Stimulated activated CD4-positive, alpha-beta T cell treated with anti-CD3 and anti-CD28 coated beads, Interleukin-1b, Interleukin-23, amount 100 ng/mL, for 24 hours (primary cell): ENCODE measurements around the gene RSRC2.
A peak's percentile ranks its signal among the peaks of the same experiment; 100 is the strongest.
"Not testable (repeated sequence)": the region's sequence is repeated elsewhere in the genome, so short reads cannot be mapped to it uniquely, and the experiment has no call there.

Experiments used
- DNase-seq, 4 experiments: peaks; one replicate each; pipeline ENCODE4 v3.0.0-alpha.2; 2020; ENCODE audit warnings: low read depth in 4 of 4, low spot score in 1 of 4

The RSRC2 gene

DNA sequence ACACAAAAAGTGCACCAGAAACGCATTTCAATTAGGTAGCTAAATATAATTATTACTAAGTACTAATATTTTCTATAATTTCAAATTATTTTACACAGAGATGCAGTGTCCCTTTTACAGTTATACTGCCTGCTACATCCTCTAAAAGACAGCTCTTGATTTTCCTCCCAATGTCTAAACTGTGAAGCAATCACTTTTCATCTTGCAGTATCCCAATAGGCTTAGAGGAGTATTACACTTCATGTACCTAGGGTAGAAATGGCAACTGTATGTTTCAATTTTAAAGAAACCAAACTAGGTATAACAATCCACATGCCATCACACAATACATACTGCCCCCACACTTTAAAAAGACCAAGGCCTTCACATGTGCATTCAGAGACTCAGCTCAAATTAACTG, 7.3 kb downstream of the RSRC2 start:
- DNase-seq: no peak

DNA sequence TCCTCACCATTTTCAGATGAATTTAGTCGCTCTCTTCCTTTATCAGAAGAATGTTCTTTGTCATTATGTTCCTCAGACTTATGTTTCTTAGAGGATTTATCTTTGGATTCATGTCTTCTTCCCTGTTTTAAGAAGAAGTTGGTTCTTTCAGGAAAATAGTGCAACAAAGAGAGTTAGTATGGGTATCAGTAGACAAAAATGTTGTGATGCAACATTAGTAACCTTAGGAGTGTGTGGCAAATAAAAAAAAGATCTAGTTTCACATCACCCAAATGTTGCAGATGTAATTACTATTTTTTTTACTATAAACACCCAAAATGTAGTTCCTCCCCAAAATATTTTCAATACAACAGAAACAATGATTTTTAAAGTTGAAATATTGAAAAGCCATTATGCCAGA, 7.8 kb downstream of the RSRC2 start:
- DNase-seq: no peak

DNA sequence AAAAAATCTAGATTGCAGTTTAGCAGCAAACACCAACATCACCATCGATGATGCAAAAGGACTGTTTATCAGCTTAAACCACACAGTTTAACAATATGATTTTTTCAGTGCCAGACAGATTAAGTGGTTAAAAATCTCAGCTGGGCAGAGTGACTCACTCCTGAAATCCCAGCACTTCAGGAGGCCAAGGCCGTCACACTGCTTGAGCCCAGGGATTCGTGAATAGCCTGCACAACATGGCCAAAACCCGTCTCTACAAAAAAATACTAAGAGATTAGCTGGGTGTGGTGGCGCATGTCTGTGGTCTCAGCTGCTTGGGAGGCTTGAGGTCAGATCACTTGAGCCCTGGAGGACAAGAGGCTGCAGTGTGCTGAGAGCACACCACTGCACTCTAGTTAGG, 8.9 kb downstream of the RSRC2 start:
- no peak for DNase-seq

DNA sequence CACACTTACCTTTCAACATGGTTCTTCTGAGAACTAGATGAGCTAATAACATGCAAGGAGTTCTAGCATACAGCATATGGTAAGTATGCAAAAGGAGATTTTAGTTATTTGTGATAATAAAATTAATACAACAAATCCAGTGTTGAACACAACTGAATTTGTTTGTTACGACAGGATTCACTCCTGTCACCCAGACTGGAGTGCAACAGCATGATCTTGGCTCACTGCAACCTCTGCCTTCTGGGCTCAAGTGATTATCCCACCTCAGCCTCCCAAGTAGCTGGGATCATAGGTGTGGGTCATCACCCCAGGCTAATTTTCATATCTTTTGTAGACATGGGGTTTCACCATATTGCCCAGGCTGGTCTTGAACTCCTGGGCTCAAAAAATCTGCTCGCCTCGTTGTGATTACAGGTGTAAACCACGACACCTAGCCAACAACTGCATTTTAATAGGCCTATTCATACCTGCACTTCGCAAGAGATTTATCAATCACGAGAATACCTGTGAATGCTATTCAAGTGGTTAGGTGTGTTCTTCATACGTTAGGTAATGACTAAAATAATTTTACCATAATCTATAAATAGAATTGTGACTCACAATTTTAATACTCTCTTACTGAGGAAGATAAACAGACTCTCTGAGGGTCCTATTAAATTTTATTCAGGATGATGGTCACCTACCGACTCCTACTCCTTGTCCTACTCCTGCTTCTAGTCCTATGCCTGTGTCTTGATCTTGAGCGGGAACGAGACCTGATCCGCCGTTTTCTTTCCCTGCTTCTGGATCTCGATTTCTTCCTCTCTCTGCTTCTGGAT, 10.0 kb downstream of the RSRC2 start:
- DNase-seq: no peak

DNA sequence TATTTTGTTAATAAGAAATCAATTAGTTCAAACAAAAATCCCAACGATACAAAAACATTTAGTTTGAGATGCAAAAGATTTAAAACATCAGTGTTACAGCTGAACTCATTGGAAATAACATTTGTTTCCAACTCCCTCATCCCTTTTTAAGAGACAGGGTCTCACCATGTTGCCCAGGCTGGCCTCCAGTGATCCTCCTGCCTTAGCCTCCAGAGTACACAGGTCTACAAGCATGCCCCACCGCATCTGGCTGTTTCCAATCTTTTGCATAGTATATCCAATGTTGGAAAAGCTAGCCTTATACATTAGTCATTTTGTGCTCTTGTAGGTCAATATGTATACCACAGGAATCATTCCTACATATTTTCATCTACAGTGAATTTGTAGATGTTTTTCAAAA, 11.5 kb downstream of the RSRC2 start:
- no peak for DNase-seq

DNA sequence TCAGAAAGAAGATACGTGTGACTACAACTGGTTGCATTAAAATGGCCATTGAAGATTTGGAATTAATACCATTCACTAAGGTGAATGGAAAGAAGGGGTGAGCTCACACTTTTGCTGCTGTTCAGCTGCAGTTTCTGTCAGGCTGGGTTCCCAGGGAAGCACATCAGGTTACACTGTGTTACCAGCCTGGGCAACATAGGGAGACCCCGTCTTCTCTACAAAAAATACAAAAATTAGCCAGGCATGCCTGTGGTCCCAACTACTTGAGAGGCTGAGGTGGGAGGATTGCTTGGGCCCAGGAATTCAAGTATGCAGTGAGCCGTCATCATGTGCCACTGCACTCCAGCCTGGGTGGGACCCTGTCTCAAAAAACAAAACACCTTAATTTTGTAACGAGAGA, 13.1 kb downstream of the RSRC2 start:
- no peak for DNase-seq

DNA sequence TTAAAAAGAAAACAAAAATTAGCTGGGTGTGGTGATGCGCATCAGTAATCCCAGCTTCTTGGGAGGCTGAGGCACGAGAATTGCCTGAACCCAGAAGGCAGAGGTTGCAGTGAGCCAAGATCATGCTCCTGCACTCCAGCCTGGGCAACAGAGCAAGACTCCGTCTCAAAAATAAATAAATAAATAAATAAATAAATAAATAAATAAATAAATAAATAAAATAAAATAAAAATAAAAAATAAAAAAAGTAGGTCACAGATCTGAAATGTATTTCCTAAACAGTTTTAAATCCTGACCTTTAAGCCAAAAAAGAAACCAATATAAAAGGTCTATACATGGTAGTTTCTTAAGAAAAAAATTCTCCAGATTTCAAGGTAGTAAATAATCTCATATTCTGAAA, 13.7 kb downstream of the RSRC2 start:
- not testable (repeated sequence) for DNase-seq

DNA sequence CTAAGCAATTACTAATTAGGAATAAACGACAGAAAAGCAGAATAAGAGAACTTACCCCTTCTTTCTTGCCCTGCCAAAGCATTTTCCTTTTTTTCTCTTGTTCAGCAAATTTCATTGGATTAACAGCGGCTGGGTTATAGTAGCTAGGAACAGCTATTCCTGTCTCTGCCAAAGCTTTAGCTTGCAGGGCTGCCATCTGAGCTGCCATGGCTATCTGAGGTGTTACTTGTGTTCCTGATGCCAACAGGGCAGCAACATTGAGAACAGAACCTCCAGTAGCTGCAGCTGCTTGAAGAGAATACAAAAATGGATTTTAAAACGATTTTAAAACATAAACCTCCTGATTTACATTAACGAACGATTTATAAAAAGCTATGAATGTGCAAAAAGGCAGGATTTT, 18.6 kb downstream of the RSRC2 start:
- no peak for DNase-seq

DNA sequence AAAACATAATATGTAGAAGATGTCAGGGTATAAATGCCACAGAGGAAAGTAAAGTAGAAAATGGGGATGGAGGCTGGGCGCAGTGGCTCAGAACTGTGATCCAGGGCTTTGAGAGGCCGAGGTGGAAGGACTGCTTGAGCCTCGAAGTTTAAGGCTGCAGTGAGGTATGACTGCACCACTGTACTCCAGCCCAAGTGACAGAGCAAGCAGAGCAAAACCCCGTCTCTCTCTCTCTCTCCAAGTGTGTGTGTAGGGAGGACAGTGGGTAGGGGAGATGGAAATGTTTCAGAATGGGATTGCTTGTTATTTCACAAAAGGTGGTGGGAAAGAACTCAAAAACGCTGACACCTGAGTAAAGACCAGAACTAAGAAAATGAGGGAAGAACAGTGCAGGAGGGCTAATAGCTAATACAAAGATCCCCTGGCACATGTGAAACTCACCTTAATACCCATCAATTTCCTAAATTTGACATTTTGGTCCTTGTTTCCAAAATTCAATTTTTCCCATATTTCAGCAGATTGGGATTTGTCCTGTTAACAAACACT, 20.3 kb downstream of the RSRC2 start:
- no peak for DNase-seq

DNA sequence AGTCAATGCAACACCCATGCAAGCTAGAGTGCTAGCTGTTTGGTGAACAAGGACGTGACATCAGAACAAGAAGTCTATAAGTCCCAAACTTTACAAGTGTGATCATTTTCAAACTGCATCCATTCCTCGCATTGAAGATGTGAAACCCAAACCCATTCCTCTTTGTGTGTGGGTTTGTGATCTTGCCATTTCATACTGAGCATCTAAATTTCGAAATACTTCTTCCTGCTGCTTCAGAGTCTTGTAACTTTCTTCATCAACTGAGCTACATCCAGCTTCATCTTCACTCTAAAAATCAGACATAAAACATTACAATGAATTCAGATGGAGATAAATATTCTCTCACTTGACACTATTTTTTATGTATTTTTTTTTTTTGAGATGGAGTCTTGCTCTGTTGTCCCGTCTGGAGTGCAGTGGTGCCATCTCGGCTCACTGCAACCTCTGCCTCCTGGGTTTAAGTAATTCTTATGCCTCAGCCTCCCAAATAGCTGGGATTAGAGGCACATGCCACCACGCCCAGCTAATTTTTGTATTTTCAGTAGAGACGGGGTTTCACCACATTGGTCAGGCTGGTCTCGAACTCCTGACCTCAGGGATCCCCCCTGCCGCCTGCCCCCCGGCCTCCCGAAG, 21.2 kb downstream of the RSRC2 start:
- no peak for DNase-seq

DNA sequence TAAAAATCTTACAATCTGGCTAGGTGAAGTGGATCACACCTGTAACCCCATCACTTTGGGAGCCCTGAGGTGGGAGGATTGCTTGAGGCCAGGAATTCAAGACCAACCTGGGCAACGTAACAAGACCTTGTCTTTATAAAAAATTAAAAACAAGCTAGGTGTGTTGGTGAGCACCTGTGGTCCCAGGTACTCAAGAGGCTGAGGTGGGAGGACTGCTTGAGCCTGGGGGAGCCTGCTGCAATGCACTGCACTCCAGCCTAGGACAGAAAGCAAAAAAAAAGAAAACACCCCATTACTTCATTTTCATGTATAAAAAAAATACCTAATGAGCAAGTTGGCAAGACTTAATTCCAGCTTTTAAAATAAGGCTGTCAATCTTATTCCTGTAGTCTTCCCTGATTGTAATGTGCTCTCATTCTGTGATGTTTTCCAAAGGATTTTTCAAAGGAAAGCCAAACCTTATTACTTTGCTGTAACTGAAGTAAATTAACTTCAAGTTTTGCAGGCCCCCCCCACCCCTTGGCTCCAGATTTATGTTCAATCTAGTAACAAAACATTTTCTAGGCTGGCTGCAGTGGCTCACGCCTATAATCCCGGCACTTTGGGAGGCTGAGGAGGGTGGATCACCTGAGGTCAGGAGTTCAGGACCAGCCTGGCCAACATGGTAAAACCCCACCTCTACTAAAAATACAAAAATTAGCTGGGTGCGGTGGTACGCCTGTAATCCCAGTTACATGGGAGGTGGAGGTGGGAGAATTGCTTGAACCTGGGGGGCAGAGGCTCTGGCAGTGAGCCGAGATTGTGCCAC, 22.7 kb downstream of the RSRC2 start:
- DNase-seq: no peak

DNA sequence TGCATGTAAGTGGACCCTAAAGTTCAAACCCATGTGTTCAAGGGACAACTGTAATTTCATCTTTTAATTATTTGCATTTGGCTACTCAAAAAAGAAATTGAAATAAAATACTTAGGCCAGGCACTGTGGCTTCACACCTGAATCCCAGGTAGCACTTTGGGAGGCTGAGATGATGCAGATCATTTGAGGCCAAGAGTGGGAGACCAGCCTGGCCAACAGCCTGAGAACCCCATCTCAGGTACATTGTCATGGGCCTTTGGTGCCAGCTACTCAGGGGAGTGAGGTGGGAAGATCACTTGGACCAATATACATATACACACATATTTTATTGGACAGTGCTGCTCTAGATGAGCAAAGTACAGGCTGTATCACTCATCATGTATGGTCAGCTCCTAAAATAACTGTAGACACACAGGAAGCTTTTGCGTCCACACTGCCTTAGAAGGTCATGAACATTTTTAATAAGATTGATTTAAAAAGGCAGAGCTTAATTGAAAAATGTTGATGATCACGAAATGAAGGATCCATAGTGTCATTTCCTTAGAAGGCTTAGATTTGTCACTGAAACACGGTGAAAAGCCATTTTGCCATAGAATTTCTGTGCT, 23.5 kb downstream of the RSRC2 start:
- no peak for DNase-seq

DNA sequence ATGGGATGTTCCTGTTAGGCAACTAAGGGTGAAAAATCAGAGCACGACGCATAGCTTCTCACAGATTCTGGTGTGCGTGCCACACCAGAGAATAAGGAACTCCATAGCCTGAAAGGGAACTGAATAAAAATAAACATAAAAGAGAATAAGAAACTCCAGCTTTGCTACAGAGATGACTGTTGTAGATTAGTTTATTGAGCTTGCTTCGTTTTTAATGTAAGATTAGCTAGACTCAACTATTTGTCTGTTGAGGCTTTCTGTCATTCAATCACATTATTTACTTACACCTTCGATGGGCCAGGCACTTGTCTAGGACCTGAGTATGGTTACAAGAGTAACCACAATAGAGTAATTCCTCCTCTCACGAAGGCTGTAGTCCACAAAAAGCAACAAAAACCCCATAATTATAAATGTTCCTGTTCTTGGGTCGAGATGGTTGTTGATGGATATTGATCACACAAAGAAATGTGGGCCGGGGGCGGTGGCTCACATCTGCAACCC, 25.2 kb downstream of the RSRC2 start:
- no peak for DNase-seq

DNA sequence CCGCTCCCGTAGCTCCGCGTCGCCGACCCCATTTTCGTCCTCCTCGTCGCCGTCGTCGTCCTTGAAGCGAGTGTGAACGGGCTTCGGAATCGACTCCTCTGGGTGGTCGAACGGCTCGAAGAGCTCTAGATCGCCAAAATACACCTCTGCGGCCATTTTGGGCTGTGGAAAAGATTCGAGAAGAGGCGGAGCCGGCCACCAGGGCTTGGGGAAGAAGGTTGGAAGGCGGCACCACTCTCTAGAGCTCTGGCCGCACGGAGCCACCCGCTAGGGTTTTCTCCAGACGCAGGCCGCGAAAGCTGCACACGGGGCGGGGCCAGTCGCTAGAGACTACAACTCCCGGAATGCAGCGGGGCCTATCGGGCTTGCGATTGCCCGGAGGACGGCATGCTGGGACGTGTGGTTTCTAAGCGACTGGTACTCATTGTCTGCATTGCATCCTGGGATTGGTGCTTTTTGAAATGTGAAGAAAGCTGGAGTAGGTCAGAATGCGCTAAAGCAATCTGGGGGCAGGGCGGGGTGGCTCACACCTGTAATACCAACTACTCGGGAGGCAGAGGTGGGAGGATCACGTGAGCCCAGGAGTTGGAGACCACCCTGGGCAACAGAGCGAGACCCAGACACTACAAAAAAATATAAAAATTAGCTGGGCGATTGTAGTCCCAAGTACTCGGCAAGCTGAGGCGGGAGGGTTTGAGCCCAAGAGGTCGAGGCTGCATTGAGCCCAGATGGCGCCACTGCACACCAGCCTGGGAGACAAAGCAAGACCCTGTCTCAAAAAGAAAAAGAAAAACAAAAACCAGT, 25.8 kb downstream of the RSRC2 start, which contains the start of gene ZCCHC8:
ZCCHC8 (minus strand) TSS at position 248 of the 804 bp plus-strand sequence; CDS start at position 156, 92 bp downstream.
- DNase-seq: peak; percentile 85 to 95 (median 90)

DNA sequence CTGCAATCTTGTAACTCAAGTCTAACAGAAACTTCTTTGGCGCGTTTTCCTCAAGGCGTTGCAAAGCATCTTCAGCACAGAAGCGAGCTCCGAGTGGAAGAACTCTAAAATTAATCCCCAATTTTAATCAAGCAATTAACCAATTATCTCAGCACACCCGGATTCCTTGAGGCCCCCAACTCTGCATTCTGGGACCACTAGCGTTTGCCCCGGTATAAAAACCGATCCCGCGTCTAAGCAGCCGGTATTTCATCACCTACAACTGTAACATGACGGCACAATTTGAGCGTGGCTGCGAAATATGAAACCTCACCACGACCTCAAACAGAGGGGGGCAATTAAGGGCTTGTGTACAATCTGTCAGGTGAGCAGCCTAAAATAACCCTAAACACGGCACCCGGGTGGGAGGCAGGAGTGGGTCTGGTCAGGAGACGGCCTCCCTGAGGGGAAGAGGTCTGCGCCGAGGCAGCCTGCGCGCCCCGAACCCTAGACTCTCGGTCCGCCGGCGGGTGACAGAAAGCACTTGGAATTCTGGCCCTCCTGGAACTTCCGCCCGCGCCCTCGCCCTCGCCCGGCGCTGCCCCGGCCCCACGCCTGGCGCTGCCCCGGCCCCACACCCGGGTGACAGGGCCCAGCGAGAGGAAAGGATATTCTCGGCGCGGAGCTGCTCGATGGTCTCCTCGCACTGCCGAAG, 26.6 kb downstream of the RSRC2 start:
- peak in 3 of 4 experiments; percentile 5 to 18 (median 14) for DNase-seq

DNA sequence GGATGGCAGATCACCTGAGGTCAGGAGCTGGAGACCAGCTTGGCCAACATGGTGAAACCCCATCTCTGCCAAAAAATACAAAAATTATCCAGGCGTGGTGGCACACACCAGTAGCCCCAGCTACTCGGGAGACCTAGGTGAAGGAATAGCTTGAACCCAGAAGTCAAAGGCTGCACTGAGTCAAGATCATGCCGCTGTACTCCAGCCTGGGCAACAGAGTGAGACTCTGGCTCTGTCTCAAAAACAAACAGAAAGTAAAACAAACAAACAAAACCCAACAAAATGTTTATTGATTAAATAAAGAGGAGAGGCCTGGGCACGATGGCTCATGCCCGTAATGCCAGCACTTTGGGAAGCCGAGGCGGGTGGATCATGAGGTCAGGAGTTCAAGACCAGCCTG, 31.5 kb downstream of the RSRC2 start:
- no peak for DNase-seq

DNA sequence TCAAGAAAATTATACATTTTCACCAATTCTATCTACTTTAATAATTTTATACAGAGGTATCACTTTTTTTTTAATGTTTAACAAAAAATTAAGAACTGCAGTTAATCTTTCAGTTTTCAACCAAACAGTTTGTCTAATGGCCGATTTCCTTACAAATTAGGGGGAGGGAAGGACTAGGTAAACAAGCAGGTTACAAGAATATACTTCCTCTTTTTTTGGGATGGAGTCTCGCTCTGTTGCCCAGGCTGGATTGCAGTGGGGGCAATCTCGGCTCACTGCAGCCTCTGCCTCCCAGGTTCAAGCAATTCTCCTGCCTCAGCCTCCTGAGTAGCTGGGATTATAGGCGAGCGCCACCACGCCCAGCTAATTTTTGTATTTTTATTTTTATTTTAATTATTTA, 33.5 kb downstream of the RSRC2 start:
- not testable (repeated sequence) for DNase-seq

DNA sequence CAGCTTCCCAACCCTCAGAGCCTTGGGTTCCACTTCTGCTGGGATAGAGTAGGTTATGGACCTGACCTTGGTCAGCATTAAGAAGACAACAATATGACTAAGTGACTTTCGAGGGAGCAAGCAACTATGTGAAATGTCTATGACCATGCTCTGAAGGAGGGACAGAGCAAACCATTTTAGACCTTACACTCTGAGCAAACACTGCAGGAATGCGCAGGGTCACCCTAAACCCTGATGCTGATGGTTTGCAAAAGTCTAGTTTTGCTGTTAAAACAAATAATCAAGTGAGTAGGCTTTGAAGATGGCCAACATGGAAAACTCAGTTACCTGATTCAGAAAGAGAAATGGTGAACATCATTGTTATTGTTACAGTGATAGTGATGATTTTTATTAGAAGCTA, 34.7 kb downstream of the RSRC2 start:
- no peak for DNase-seq

DNA sequence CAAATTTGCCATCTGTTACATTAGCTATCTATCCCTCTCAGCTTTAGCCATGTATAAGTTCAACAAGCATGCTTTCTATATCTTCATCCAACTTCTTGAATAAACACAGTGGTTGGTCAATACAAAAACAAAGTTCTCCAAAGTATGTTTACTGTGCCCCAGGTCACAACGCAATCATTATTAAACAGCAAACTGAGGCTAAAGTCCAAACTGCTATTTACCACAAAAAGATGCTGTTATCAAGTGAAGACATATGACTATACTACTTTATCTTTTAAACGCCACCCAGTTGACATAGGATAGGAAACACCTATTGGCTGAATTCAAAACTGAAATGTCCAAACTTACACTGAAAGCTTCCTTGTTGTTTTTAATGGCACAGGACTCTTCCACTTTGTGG, 37.7 kb downstream of the RSRC2 start:
- DNase-seq: no peak

DNA sequence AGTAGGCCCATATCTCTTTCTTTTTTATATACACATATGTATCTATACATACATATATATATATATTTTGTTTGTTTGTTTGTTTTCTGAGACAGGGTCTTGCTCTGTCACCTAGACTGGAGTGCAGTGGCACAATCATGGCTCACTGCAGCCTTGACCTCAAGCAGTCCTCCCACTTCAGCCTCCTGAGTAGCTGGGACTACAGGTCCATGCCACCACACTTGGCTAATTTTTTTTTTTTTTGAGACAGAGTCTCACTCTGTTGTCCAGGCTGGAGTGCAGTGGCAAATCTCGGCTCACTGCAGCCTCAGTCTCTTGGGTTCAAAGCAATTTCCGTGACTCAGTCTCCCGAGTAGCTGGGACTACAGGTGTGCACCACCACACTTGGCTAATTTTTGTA, 38.9 kb downstream of the RSRC2 start:
- not testable (repeated sequence) for DNase-seq
